HL-60 (cell line): ENCODE measurements around the gene CFAP157.
A peak's percentile ranks its signal among the peaks of the same experiment; 100 is the strongest.

Source experiments
- POLR2AphosphoS5 ChIP-seq: IDR thresholded peaks from 2 replicates; pipeline ENCODE4 v1.6.1; 2012; ENCODE audit warnings: low read depth
- SPI1 ChIP-seq: IDR thresholded peaks from 2 replicates; pipeline ENCODE4 v1.6.1; 2012; ENCODE audit warnings: low read depth, mild to moderate bottlenecking, borderline replicate concordance
- TF ChIP-seq, protein P1 (sequence below): IDR thresholded peaks from one replicate; pipeline ENCODE4 v1.5.1; 2011; ENCODE audit warnings: low read length, control low read depth, inconsistent platforms; ENCODE audit not compliant: insufficient read depth
- TF ChIP-seq, protein P2 (sequence below): IDR thresholded peaks from 2 replicates; pipeline ENCODE4 v1.6.1; 2012; ENCODE audit warnings: low read depth; ENCODE audit not compliant: insufficient replicate concordance

DNA sequence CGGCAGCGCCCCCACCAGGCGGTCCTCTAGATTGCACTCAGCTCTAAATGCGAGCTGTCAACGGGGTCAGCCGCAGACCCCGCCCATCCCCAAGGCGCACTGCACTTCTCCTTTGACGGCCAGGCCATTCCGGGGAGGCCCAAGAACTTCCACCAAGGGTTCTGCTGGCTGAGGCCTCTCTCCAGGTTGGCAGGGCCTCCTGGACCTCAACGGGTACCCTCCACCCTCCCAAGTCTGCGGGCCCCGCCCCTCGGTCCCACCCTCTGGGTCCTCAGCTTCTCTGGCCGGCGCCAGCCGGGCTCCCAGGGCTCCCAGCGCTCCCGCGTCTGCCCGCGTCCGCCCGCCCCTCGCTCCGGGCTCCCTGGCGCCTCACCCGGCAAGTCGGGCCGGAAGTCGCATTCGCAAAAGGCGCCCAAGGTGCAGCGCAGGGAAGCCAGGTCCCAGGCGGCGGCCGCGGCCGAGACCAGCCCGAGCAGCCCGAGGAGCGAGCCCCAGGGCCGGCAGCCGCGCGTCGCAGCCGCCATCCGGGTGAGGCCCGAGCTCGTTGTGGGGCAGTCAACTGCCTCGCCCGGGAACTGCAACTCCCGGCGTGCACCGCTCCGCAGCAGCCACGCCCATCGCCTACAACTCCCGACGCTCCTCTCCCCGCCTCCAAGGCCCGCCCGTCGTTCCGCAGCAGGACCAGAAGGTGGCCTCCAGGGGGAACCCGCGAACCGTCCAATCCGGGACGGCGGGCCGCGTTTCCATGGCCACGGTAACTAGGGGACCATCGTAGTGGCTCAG is 28.1 kb downstream of the CFAP157 start, which contains the start of gene TOR2A:
- TF ChIP-seq, protein P1, sequence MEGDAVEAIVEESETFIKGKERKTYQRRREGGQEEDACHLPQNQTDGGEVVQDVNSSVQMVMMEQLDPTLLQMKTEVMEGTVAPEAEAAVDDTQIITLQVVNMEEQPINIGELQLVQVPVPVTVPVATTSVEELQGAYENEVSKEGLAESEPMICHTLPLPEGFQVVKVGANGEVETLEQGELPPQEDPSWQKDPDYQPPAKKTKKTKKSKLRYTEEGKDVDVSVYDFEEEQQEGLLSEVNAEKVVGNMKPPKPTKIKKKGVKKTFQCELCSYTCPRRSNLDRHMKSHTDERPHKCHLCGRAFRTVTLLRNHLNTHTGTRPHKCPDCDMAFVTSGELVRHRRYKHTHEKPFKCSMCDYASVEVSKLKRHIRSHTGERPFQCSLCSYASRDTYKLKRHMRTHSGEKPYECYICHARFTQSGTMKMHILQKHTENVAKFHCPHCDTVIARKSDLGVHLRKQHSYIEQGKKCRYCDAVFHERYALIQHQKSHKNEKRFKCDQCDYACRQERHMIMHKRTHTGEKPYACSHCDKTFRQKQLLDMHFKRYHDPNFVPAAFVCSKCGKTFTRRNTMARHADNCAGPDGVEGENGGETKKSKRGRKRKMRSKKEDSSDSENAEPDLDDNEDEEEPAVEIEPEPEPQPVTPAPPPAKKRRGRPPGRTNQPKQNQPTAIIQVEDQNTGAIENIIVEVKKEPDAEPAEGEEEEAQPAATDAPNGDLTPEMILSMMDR, result peak; percentile 75
- TF ChIP-seq, protein P2, sequence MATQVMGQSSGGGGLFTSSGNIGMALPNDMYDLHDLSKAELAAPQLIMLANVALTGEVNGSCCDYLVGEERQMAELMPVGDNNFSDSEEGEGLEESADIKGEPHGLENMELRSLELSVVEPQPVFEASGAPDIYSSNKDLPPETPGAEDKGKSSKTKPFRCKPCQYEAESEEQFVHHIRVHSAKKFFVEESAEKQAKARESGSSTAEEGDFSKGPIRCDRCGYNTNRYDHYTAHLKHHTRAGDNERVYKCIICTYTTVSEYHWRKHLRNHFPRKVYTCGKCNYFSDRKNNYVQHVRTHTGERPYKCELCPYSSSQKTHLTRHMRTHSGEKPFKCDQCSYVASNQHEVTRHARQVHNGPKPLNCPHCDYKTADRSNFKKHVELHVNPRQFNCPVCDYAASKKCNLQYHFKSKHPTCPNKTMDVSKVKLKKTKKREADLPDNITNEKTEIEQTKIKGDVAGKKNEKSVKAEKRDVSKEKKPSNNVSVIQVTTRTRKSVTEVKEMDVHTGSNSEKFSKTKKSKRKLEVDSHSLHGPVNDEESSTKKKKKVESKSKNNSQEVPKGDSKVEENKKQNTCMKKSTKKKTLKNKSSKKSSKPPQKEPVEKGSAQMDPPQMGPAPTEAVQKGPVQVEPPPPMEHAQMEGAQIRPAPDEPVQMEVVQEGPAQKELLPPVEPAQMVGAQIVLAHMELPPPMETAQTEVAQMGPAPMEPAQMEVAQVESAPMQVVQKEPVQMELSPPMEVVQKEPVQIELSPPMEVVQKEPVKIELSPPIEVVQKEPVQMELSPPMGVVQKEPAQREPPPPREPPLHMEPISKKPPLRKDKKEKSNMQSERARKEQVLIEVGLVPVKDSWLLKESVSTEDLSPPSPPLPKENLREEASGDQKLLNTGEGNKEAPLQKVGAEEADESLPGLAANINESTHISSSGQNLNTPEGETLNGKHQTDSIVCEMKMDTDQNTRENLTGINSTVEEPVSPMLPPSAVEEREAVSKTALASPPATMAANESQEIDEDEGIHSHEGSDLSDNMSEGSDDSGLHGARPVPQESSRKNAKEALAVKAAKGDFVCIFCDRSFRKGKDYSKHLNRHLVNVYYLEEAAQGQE, result no peak
- peak; percentile 67 for TF ChIP-seq POLR2AphosphoS5
- peak; percentile 87 for TF ChIP-seq SPI1
